HG03097 (cell line): ENCODE data around the gene GATA1.

Experiments used
- ATAC-seq: cut with Tn5 transposase; IDR thresholded peaks from one replicate; pipeline ENCODE4 v1.9.1; 2021; ENCODE audit not compliant: unreplicated experiment, low FRiP score

Gene GATA1

DNA sequence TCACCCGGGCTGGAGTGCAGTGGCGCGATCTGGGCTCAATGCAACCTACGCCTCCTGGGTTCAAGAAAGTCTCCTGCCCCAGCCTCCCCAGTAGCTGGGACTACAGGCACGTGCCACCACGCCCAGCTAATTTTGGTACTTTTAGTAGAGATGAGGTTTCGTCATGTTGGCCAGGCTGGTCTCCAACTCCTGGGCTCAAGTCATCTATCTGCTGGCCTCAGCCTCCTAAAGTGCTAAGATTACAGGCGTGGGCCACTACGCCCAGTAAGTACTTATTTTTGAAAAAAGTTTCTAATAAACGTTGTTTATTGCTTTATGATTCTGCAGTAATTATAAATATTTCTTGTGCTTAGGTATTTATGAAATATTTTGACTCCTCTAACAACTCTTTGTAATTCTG, 53.3 kb downstream of the GATA1 start:
- ATAC-seq = no peak
